ENCODE measurements around the gene CCNB1IP1. TPM values are rescaled to one million over a fixed set of nuclear protein-coding genes. Genes with fewer than 3 reads are reported as not detected.
"Not testable (repeated sequence)": the region's sequence is repeated elsewhere in the genome, so short reads cannot be mapped to it uniquely, and the experiment has no call there.

The CCNB1IP1 gene
- polyA plus RNA-seq, 1 donor, result 67.7 TPM

DNA sequence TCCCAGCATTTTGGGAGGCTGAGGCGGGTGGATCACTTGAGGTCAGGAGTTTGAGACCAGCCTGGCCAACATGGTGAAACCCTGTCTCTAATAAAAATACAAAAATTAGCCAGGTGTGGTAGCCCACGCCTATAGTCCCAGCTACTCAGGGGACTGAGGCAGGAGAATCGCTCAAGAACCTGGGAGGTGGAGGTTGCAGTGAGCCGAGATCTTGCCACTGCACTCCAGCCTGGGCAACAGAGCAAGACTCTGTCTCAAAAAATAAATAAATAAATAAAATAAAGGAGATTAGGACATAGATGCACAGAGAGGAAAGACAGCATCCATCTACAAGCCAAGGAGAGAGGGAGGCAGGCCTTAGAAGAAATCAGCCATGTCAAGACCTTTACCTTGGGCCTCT lies 8.0 kb upstream of the CCNB1IP1 start:
- no CpG with 5 or more reads among the region's 4 CpGs for WGBS (ENCODE audit: insufficient coverage, low lambda C conversion rate)

DNA sequence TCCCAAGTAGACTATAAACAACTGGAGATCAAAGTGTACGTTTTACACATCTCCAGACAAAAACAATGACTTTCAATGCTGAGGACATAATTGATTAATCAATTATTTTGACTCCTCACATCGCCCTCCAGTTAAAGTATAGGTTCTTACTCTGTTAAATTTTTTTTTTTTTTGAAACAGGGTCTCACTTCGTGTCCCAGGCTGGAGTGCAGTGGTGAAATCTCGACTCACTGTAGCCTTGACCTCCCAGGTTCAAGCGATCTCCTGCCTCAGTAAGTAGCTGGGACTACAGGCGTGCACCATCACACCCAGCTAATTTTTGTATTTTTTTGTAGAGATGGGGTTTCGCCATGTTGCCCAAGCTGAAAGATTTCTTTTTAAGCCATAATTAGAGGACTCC lies 938 bp upstream of the CCNB1IP1 start:
- DNase-seq, result no peak
- Histone ChIP-seq H3K4me1 (ENCODE audit: control insufficient read depth, insufficient read depth, low read length) (no peaks in the 10 kb centered on the region), H3K27ac (ENCODE audit: low read length) (no peak overlapping the region), H3K4me3 (ENCODE audit: low read length) (no peak overlapping the region), H3K36me3 (ENCODE audit: control insufficient read depth, insufficient read depth, low read length) (no peaks in the 10 kb centered on the region), H3K27me3 (ENCODE audit: control insufficient read depth, insufficient read depth, low read length) (no peaks in the 10 kb centered on the region), H3K9me3 (ENCODE audit: control insufficient read depth, low read depth, low read length) (no peaks in the 10 kb centered on the region)
- WGBS (ENCODE audit: insufficient coverage, low lambda C conversion rate), result 50% methylated on average over 2 of the region's 7 CpGs

More for the DNA sequence above, 8.0 kb upstream of the CCNB1IP1 start:
- not testable (repeated sequence) for H3K27me3 ChIP-seq (ENCODE audit: control insufficient read depth, insufficient read depth, low read length); H3K9me3 ChIP-seq (ENCODE audit: control insufficient read depth, low read depth, low read length); H3K4me1 ChIP-seq (ENCODE audit: control insufficient read depth, insufficient read depth, low read length); DNase-seq; H3K4me3 ChIP-seq (ENCODE audit: low read length); H3K27ac ChIP-seq (ENCODE audit: low read length)
- H3K36me3 ChIP-seq (ENCODE audit: control insufficient read depth, insufficient read depth, low read length), result peaks cover 12% of the 10 kb centered on the region

DNA sequence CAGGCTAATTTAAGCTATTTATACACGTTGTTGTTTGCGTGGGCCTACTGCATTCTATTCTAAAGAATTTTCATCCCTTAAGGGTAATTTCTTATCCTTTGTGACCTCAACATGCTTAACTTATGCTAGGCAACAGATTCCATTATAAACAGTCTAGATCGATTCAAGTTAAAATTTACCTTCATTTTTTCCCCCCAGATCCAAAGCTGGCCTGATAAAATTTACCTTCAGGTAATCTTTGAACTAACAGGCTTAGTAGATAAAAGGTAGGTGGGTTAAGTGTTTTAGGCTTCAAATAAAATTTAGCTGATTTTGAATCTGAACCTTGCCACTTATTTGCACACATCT lies 389 bp upstream of the CCNB1IP1 start:
- 0% methylated on average over 3 of the region's 3 CpGs for WGBS (ENCODE audit: insufficient coverage, low lambda C conversion rate)
- no peak overlapping the region for H3K4me3 ChIP-seq (ENCODE audit: low read length)
- H3K27me3 ChIP-seq (ENCODE audit: control insufficient read depth, insufficient read depth, low read length), result no peaks in the 10 kb centered on the region
- no peaks in the 10 kb centered on the region for H3K4me1 ChIP-seq (ENCODE audit: control insufficient read depth, insufficient read depth, low read length)
- no peak for DNase-seq
- peaks cover 5% of the 10 kb centered on the region for H3K36me3 ChIP-seq (ENCODE audit: control insufficient read depth, insufficient read depth, low read length)
- H3K27ac ChIP-seq (ENCODE audit: low read length), result peak overlapping the region; percentile 71
- H3K9me3 ChIP-seq (ENCODE audit: control insufficient read depth, low read depth, low read length), result no peaks in the 10 kb centered on the region

DNA sequence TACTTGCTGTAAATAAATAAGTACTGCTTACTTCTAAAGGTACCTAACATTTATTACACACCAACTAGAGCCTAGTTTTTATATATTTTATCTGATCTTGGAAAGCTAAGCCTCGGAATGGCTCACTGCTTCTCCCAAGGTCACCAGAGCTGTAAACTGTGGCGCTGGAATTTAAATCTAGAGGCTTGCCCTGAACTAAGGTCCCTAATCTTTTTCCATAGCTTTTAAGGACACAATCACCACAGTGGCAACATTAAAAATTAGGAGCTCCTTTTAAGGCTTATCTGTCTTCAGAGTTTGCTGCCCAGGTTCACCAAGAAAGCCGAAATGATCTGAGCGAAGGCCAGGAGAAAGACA lies 670 bp downstream of the CCNB1IP1 start:
- no peaks in the 10 kb centered on the region for H3K27me3 ChIP-seq (ENCODE audit: control insufficient read depth, insufficient read depth, low read length)
- DNase-seq, result peak; percentile 42 to 76
- H3K36me3 ChIP-seq (ENCODE audit: control insufficient read depth, insufficient read depth, low read length), result peaks cover 5% of the 10 kb centered on the region
- no peaks in the 10 kb centered on the region for H3K9me3 ChIP-seq (ENCODE audit: control insufficient read depth, low read depth, low read length)
- H3K27ac ChIP-seq (ENCODE audit: low read length), result peak overlapping the region; percentile 71
- peak overlapping the region; percentile 48 for H3K4me3 ChIP-seq (ENCODE audit: low read length)
- WGBS (ENCODE audit: insufficient coverage, low lambda C conversion rate), result no CpG with 5 or more reads among the region's 4 CpGs
- no peaks in the 10 kb centered on the region for H3K4me1 ChIP-seq (ENCODE audit: control insufficient read depth, insufficient read depth, low read length)

DNA sequence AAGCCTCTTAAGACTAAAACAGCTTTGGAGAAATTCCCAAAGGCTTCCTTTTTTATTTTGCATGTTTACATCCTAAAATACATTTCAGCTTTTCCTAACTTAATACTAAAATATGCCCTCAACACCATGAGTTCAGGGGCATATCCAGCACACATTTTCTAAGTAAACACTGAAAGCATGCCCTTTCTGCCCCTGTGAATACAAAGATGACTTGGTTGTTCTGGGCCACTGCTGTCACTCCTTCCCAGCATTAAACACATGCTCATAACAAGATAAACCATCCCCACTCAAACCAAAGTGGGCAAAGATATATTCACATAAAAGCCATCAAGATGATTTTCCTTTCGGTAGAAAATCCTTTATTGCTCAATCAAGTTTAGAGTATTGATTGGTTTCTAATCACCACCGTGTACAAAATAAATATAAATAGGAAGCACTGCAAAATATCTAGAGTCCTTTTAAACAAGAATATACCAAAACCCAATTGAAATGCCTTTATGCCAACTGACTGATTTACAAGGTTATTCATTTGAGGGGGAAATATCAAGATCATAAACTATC lies 1.9 kb downstream of the CCNB1IP1 start:
- no CpG with 5 or more reads among the region's 2 CpGs for WGBS (ENCODE audit: insufficient coverage, low lambda C conversion rate)
- Histone ChIP-seq H3K36me3 (ENCODE audit: control insufficient read depth, insufficient read depth, low read length) (peaks cover 9% of the 10 kb centered on the region), H3K4me3 (ENCODE audit: low read length) (no peak overlapping the region), H3K9me3 (ENCODE audit: control insufficient read depth, low read depth, low read length) (no peaks in the 10 kb centered on the region), H3K27me3 (ENCODE audit: control insufficient read depth, insufficient read depth, low read length) (no peaks in the 10 kb centered on the region), H3K27ac (ENCODE audit: low read length) (no peak overlapping the region), H3K4me1 (ENCODE audit: control insufficient read depth, insufficient read depth, low read length) (no peaks in the 10 kb centered on the region)
- no peak for DNase-seq

DNA sequence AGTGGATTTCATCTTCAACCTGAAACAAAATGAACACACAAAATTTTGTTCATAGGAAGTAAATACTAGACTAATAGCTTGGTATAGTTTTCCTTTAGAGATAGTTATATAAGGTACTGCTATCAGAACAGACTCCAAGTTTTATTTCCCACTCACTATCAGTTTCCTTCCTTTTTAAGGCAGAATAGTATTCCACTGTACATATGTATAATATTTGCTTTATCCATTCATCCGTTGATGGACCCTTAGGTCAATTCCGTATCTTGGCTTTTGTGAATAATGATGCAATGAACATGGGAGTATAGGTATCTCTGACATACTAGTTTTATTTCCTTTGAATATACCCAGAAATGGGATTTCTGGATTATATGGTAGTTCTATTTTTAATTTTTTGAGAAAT lies 3.7 kb downstream of the CCNB1IP1 start:
- H3K27ac ChIP-seq (ENCODE audit: low read length), result no peak overlapping the region
- H3K4me3 ChIP-seq (ENCODE audit: low read length), result no peak overlapping the region
- no peaks in the 10 kb centered on the region for H3K9me3 ChIP-seq (ENCODE audit: control insufficient read depth, low read depth, low read length)
- no peak for DNase-seq
- no peaks in the 10 kb centered on the region for H3K4me1 ChIP-seq (ENCODE audit: control insufficient read depth, insufficient read depth, low read length)
- H3K36me3 ChIP-seq (ENCODE audit: control insufficient read depth, insufficient read depth, low read length), result peaks cover 18% of the 10 kb centered on the region
- no peaks in the 10 kb centered on the region for H3K27me3 ChIP-seq (ENCODE audit: control insufficient read depth, insufficient read depth, low read length)
- no CpG with 5 or more reads among the region's 2 CpGs for WGBS (ENCODE audit: insufficient coverage, low lambda C conversion rate)

DNA sequence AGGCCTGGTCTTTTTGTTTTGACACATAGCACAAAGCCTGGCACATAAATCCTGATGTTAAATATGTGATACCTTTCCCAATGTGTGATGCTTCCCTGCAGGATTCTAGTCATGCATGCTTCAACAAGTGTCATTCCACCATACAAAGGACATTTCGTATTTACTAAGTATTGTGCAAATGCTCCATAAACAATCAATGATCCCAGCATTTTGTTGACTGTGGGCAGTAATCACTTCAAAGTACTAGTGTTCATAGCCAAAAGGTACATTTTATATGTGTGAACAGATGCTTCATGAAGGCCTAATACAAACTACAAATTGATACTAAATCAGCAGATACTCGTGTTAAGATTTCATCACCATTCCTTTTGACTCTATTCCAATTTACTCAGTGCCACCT lies 4.4 kb downstream of the CCNB1IP1 start:
- Histone ChIP-seq H3K36me3 (ENCODE audit: control insufficient read depth, insufficient read depth, low read length) (peaks cover 21% of the 10 kb centered on the region), H3K4me1 (ENCODE audit: control insufficient read depth, insufficient read depth, low read length) (no peaks in the 10 kb centered on the region)

DNA sequence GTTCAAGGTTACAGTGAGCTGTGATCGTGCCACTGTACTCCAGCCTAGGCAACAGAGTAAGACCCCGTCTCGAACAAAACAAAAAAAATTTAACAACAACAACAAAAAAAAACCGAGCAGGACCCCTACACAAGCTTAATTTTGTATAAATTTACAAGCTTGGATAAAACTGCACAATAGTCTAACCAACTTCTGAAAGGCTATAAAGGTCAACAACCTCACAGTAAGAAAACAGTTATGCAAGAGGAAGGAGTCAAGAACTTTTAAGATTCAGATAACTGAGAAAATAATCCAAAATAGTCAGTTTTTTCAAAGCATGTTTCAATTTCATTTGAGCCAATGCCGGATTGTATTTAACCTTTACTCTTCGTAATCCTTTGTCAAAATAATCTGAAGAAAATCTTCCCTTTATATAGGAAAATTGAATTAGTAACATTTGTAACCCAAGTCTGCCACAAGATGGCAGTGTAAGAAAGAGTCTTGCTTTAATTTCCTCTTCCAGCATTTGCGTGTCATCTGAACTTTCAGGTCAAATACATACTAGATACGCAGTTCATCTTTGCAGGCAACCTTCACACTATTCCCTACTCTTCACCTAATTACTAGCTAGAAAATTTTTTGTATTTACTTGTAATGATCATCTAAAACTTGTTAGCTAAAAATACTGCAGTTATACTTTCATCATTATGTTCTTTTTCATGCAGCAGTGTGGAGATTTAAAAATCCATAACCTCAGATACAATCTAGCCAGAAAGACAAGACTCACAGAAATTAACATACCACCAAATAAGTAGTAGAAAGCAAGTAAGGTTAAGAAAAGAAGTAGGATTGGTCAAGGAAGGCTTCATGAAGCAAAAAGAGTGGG lies 5.8 kb downstream of the CCNB1IP1 start:
- WGBS (ENCODE audit: insufficient coverage, low lambda C conversion rate), result 9% methylated on average over 4 of the region's 8 CpGs
- Histone ChIP-seq H3K9me3 (ENCODE audit: control insufficient read depth, low read depth, low read length) (no peaks in the 10 kb centered on the region), H3K27ac (ENCODE audit: low read length) (no peak overlapping the region), H3K4me3 (ENCODE audit: low read length) (no peak overlapping the region), H3K36me3 (ENCODE audit: control insufficient read depth, insufficient read depth, low read length) (peaks cover 28% of the 10 kb centered on the region), H3K27me3 (ENCODE audit: control insufficient read depth, insufficient read depth, low read length) (no peaks in the 10 kb centered on the region), H3K4me1 (ENCODE audit: control insufficient read depth, insufficient read depth, low read length) (no peaks in the 10 kb centered on the region)
- DNase-seq, result peak; percentile 42 to 65

More for the DNA sequence above, 4.4 kb downstream of the CCNB1IP1 start:
- WGBS (ENCODE audit: insufficient coverage, low lambda C conversion rate), result no CpG with 5 or more reads among the region's 2 CpGs
- DNase-seq, result no peak
- H3K27ac ChIP-seq (ENCODE audit: low read length), result no peak overlapping the region
- H3K9me3 ChIP-seq (ENCODE audit: control insufficient read depth, low read depth, low read length), result no peaks in the 10 kb centered on the region
- no peak overlapping the region for H3K4me3 ChIP-seq (ENCODE audit: low read length)
- no peaks in the 10 kb centered on the region for H3K27me3 ChIP-seq (ENCODE audit: control insufficient read depth, insufficient read depth, low read length)

DNA sequence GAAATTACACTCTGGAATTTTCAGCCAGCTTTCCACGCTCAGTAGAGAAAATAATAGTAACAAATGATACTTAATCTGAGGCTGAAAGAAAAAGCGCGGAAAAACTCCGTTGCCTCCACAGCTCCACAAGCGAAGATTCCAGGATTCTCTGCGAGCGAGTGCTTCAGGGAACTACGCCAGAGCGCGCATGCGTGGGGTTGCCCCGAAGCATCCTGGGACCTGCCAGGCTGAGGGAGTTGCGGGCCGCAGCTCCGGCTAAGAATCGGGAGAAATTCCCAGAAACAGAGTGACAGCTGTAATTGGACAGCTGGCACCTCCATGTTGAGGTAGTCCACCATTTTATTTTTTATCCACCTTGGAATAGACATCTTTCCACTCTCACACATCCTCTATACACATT lies 15.4 kb downstream of the CCNB1IP1 start:
- peaks cover 26% of the 10 kb centered on the region for H3K36me3 ChIP-seq (ENCODE audit: control insufficient read depth, insufficient read depth, low read length)
- no peaks in the 10 kb centered on the region for H3K9me3 ChIP-seq (ENCODE audit: control insufficient read depth, low read depth, low read length)
- no peaks in the 10 kb centered on the region for H3K27me3 ChIP-seq (ENCODE audit: control insufficient read depth, insufficient read depth, low read length)
- no CpG with 5 or more reads among the region's 16 CpGs for WGBS (ENCODE audit: insufficient coverage, low lambda C conversion rate)
- no peak for DNase-seq
- no peak overlapping the region for H3K27ac ChIP-seq (ENCODE audit: low read length)
- no peak overlapping the region for H3K4me3 ChIP-seq (ENCODE audit: low read length)
- H3K4me1 ChIP-seq (ENCODE audit: control insufficient read depth, insufficient read depth, low read length), result no peaks in the 10 kb centered on the region

DNA sequence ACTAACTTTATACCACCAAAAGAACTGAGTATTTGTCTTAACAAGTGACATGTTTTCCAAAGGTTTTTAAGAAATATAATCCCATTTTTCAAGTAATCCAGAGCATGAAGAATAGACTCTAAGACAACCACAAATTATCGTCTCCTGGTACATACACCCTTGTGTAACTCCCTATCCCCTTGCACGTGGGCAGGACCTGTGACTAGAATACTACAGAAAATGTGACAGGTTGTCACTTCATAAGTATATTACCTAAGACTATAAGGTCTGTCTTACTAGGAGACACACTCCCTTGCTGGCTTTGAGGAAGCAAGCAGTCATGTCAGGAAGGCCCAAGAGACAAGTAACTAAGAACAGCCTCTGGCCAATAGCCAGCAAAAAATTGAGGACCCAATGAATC lies 19.1 kb downstream of the CCNB1IP1 start:
- Histone ChIP-seq H3K9me3 (ENCODE audit: control insufficient read depth, low read depth, low read length) (no peaks in the 10 kb centered on the region), H3K27me3 (ENCODE audit: control insufficient read depth, insufficient read depth, low read length) (no peaks in the 10 kb centered on the region), H3K4me1 (ENCODE audit: control insufficient read depth, insufficient read depth, low read length) (no peaks in the 10 kb centered on the region), H3K4me3 (ENCODE audit: low read length) (no peak overlapping the region), H3K27ac (ENCODE audit: low read length) (no peak overlapping the region), H3K36me3 (ENCODE audit: control insufficient read depth, insufficient read depth, low read length) (peaks cover 24% of the 10 kb centered on the region)
- no peak for DNase-seq
- no CpG with 5 or more reads among the region's 2 CpGs for WGBS (ENCODE audit: insufficient coverage, low lambda C conversion rate)

DNA sequence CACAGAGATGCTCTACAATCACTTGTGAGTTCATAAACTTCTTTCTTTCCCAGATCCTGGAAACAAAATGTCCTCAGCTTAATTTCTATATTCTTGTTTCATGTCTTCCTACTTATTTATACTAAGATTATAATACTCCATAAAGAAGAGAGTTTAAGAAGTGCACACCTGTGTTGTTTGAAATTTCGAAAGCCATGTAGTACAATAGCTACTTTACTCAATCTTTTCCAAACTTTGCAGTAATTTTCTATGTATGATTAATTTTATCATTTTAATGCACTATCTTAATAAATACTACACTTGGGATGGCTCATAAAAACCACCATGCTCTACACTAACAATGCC lies 27.0 kb downstream of the CCNB1IP1 start:
- DNase-seq, result no peak
- Histone ChIP-seq H3K27ac (ENCODE audit: low read length) (no peak overlapping the region), H3K4me3 (ENCODE audit: low read length) (no peak overlapping the region), H3K27me3 (ENCODE audit: control insufficient read depth, insufficient read depth, low read length) (no peaks in the 10 kb centered on the region), H3K36me3 (ENCODE audit: control insufficient read depth, insufficient read depth, low read length) (peaks cover 3% of the 10 kb centered on the region), H3K9me3 (ENCODE audit: control insufficient read depth, low read depth, low read length) (no peaks in the 10 kb centered on the region), H3K4me1 (ENCODE audit: control insufficient read depth, insufficient read depth, low read length) (no peaks in the 10 kb centered on the region)
- no CpG with 5 or more reads among the region's 1 CpG for WGBS (ENCODE audit: insufficient coverage, low lambda C conversion rate)
